ENCODE results near the gene SIRPD.
A peak's percentile ranks its signal among the peaks of the same experiment; 100 is the strongest.

Gene SIRPD

GRCh38 chr20:1489325-1489724 lies 68.2 kb downstream of the SIRPD start (continued):
- TF ChIP-seq ZNF596 (tag by site-specific recombination; IDR thresholded peaks at IDR 0.05) (no peak), KLF8 (tag by site-specific recombination; IDR thresholded peaks at IDR 0.05) (no peak)

- CTCF ChIA-PET: interaction anchor here (0.7 to 4.2 kb wide), 2 partner anchors 17 to 28 kb away, joined by 3 to 26 read pairs; no protein-coding TSS in a partner anchor
- Histone ChIP-seq H3K36me3 (ENCODE audit: control insufficient read depth in 2 of 2, insufficient read depth in 1 of 2, low read length in 2 of 2) (no peaks in the 10 kb centered on the region), H3K4me1 (ENCODE audit: control insufficient read depth, insufficient read depth, low read length) (peaks cover 13% of the 10 kb centered on the region), H3K27ac (ENCODE audit: extremely low read depth, low read depth, low read length) (no peak overlapping the region), H3K4me3 (ENCODE audit: low read depth, low read length) (no peak overlapping the region), H3K9me3 (ENCODE audit: control insufficient read depth, insufficient read depth, low read depth, low read length) (no peaks in the 10 kb centered on the region)
- POLR2A ChIA-PET: no interaction called here
- no peak for TF ChIP-seq ZNF629 (tag by site-specific recombination; IDR thresholded peaks at IDR 0.05)
- TF ChIP-seq MYNN (tag by site-specific recombination; IDR thresholded peaks at IDR 0.05; ENCODE audit: borderline replicate concordance): no peak
- no peak for TF ChIP-seq ZNF792 (tag by site-specific recombination; IDR thresholded peaks at IDR 0.05)
Measured at GRCh38 chr20:1486566-1486965, 70.9 kb downstream of the SIRPD start.

DNA sequence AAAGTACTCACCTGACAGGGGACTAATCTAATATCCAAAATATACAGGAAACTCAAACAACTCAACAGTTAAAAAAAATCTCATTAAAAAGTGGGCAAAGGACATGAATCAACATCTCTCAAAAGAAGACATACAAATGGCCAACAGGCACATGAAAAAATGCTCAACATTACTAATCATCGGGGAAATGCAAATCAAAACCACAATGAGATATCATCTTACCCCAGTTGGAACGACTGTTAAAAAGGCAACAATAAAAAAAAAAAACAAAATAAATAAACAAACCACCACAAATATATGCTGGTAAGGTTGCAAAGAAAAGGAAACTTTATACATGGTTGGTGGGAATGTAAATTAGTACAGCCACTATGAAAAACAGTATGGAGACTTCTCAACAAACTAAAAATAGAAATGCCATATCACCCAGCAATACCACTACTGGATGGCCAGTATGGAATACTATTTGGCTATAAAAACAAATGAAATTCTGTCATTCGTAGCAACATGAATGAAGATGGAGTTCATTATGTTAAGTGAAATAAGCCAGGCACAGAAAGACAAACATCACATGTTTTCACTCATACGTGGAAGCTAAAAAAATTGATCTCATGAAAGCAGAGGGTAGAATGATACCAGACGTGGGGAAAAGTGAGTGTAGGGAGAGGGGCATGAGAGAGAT lies 72.9 kb downstream of the SIRPD start:
- H3K4me3 ChIP-seq (ENCODE audit: low read depth, low read length): no peak overlapping the region
- H3K9me3 ChIP-seq (ENCODE audit: control insufficient read depth, insufficient read depth, low read depth, low read length): no peaks in the 10 kb centered on the region
- CTCF ChIA-PET: interaction anchor here (0.6 to 4.2 kb wide), 3 partner anchors 15 to 867 kb away, joined by 3 to 26 read pairs (median 3); no protein-coding TSS in a partner anchor
- no peaks in the 10 kb centered on the region for H3K36me3 ChIP-seq (ENCODE audit: control insufficient read depth in 2 of 2, insufficient read depth in 1 of 2, low read length in 2 of 2)
- peaks cover 13% of the 10 kb centered on the region for H3K4me1 ChIP-seq (ENCODE audit: control insufficient read depth, insufficient read depth, low read length)
- POLR2A ChIA-PET: no interaction called here
- H3K27ac ChIP-seq (ENCODE audit: extremely low read depth, low read depth, low read length): no peak overlapping the region
- TF ChIP-seq MYNN (tag by site-specific recombination; IDR thresholded peaks at IDR 0.05; ENCODE audit: borderline replicate concordance): no peak
- TF ChIP-seq ZNF692 (tag by site-specific recombination; IDR thresholded peaks at IDR 0.05): peak; percentile 45; the same call in 1 of the 2 replicates
- 0 out of 2 replicates have a peak, but pooled peaks have one; percentile 29 for TF ChIP-seq WT1 (tag by site-specific recombination; IDR thresholded peaks at IDR 0.05)
- TF ChIP-seq, protein P1, sequence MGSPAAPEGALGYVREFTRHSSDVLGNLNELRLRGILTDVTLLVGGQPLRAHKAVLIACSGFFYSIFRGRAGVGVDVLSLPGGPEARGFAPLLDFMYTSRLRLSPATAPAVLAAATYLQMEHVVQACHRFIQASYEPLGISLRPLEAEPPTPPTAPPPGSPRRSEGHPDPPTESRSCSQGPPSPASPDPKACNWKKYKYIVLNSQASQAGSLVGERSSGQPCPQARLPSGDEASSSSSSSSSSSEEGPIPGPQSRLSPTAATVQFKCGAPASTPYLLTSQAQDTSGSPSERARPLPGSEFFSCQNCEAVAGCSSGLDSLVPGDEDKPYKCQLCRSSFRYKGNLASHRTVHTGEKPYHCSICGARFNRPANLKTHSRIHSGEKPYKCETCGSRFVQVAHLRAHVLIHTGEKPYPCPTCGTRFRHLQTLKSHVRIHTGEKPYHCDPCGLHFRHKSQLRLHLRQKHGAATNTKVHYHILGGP (tag by site-specific recombination; IDR thresholded peaks at IDR 0.05): no peak
- peak; percentile 24; the same call in 1 of the 2 replicates for TF ChIP-seq ZBTB17 (tag by site-specific recombination; IDR thresholded peaks at IDR 0.05)
- TF ChIP-seq BCL11A (tag by site-specific recombination; IDR thresholded peaks at IDR 0.05; ENCODE audit: low read depth): peak; percentile 81
- TF ChIP-seq TSHZ1 (tag by site-specific recombination; IDR thresholded peaks at IDR 0.05; ENCODE audit: borderline replicate concordance): 0 out of 2 replicates have a peak, but pooled peaks have one; percentile 43
- peak; percentile 52; the same call in 1 of the 2 replicates for TF ChIP-seq ZNF843 (tag by site-specific recombination; IDR thresholded peaks at IDR 0.05)
- TF ChIP-seq ZNF777 (tag by site-specific recombination; IDR thresholded peaks at IDR 0.05; ENCODE audit: borderline replicate concordance): no peak
- peak; percentile 58 for TF ChIP-seq SCRT2 (tag by site-specific recombination; IDR thresholded peaks at IDR 0.05)
- TF ChIP-seq ZNF335 (tag by site-specific recombination; conservative IDR thresholded peaks at IDR 0.05): peak; percentile 33
- TF ChIP-seq, protein P2, sequence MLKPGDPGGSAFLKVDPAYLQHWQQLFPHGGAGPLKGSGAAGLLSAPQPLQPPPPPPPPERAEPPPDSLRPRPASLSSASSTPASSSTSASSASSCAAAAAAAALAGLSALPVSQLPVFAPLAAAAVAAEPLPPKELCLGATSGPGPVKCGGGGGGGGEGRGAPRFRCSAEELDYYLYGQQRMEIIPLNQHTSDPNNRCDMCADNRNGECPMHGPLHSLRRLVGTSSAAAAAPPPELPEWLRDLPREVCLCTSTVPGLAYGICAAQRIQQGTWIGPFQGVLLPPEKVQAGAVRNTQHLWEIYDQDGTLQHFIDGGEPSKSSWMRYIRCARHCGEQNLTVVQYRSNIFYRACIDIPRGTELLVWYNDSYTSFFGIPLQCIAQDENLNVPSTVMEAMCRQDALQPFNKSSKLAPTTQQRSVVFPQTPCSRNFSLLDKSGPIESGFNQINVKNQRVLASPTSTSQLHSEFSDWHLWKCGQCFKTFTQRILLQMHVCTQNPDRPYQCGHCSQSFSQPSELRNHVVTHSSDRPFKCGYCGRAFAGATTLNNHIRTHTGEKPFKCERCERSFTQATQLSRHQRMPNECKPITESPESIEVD (tag by site-specific recombination; IDR thresholded peaks at IDR 0.05): 0 out of 2 replicates have a peak, but pooled peaks have one; percentile 6
- 0 out of 2 replicates have a peak, but pooled peaks have one; percentile 10 for TF ChIP-seq SP2 (tag by site-specific recombination; IDR thresholded peaks at IDR 0.05)
- TF ChIP-seq ZNF488 (tag by site-specific recombination; IDR thresholded peaks at IDR 0.05): no peak
- no peak for TF ChIP-seq KLF17 (tag by site-specific recombination; IDR thresholded peaks at IDR 0.05)
- no peak for TF ChIP-seq HOXA7 (CRISPR knock-in tag; IDR thresholded peaks at IDR 0.05; ENCODE audit: borderline replicate concordance)
- no peak for TF ChIP-seq ZFP37 (tag by site-specific recombination; IDR thresholded peaks at IDR 0.05)
- TF ChIP-seq FEZF1 (tag by site-specific recombination; IDR thresholded peaks at IDR 0.05): peak; percentile 94
